HepG2 (cell line): ENCODE measurements around the gene GTF2B. TPM values are rescaled to one million over a fixed set of nuclear protein-coding genes. Genes with fewer than 3 reads are reported as not detected.

Experiments
- ATAC-seq: fragments of 200-7000 bp; cut with Tn5 transposase; 3 replicates; pipeline ENCODE4 v1.9.1; 2020; ENCODE audit warnings: mild to moderate bottlenecking, moderate library complexity
- BruUV-seq: library from RNA; stranded (reverse); fragments of 400-500 nt; replicated peaks from 2 replicates; lab custom pipeline; 2021; lab: Mats Ljungman, UMichigan
- CTCF ChIA-PET: fragments of 300-600 bp; formaldehyde crosslinking; extraction: SDS; loops from one replicate; lab custom pipeline; 2021; ENCODE audit warnings: low total read pairs, inconsistent platforms, low intra/inter-chr PET ratio; lab: Yijun Ruan, JAX
- POLR2A ChIA-PET: fragments of 350-600 bp; sonication (Branson Sonifier 250); formaldehyde crosslinking; loops from one replicate; lab custom pipeline; 2020; ENCODE audit warnings: antibody characterized with exemption, inconsistent platforms; lab: Yijun Ruan, JAX
- DNase-seq: peaks from one replicate; pipeline ENCODE4 v3.0.0-alpha.2; 2015; ENCODE audit warnings: low spot score
- FAIRE-seq: peaks from 3 replicates; lab custom pipeline; 2011; peaks lifted over from hg19 to GRCh38; lab: Jason Lieb, UNC
- H2AFZ ChIP-seq: one replicate; pipeline ENCODE4 v1.6.1; 2011; ENCODE audit warnings: low read length, inconsistent platforms
- H3K27ac ChIP-seq: fragments of 300-600 bp; 3 replicates; pipeline ENCODE4 v1.8.0; 2011; ENCODE audit warnings: mixed run types, mild to moderate bottlenecking, mixed read lengths, low read length, inconsistent platforms; ENCODE audit not compliant: insufficient read depth; ENCODE audit errors: extremely low read length
- H3K27me3 ChIP-seq, 2 experiments: fragments of 200-600 bp in 1 of 2; 2 replicates in 1 of 2; 3 replicates in 1 of 2; pipeline versions ENCODE4 v1.6.0 to v1.8.0; 2011; ENCODE audit warnings: low read length in 2 of 2, mild to moderate bottlenecking in 2 of 2, moderate library complexity in 2 of 2, inconsistent platforms in 1 of 2; ENCODE audit not compliant: insufficient read depth in 2 of 2, control insufficient read depth in 1 of 2
- H3K36me3 ChIP-seq, 2 experiments: fragments of 200-600 bp in 1 of 2; replicated peaks in 1 of 2; 2 replicates in 1 of 2; 3 replicates in 1 of 2; pipeline versions ENCODE4 v1.5.1 to v1.8.0; 2011; ENCODE audit warnings: low read length in 2 of 2, inconsistent platforms in 1 of 2; ENCODE audit not compliant: insufficient read depth in 2 of 2, control insufficient read depth in 1 of 2
- H3K4me1 ChIP-seq: 2 replicates; pipeline ENCODE4 v1.5.1; 2012; ENCODE audit warnings: low read length, inconsistent platforms; ENCODE audit not compliant: insufficient read depth
- H3K4me2 ChIP-seq: 2 replicates; pipeline ENCODE4 v1.6.0; 2011; ENCODE audit warnings: low read depth, low read length, inconsistent platforms
- H3K4me3 ChIP-seq, 3 experiments: fragments of 200-600 bp in 1 of 3; sonication (generic), shearing (Covaris generic) in 1 of 3; replicated peaks in 1 of 3; 2 replicates each; pipeline ENCODE4 v1.5.1; 2011 to 2016; ENCODE audit warnings: low read length in 3 of 3, inconsistent platforms in 2 of 3, low read depth in 2 of 3, mild to moderate bottlenecking in 2 of 3, control low read depth in 1 of 3, mixed read lengths in 1 of 3; ENCODE audit not compliant: insufficient read depth in 1 of 3
- H3K79me2 ChIP-seq: one replicate; pipeline ENCODE4 v1.6.1; 2011; ENCODE audit warnings: low read length, inconsistent platforms; ENCODE audit not compliant: insufficient read depth
- H3K9ac ChIP-seq: 2 replicates; pipeline ENCODE4 v1.6.0; 2011; ENCODE audit warnings: mild to moderate bottlenecking, low read depth, low read length, inconsistent platforms; ENCODE audit not compliant: insufficient read depth
- H3K9me3 ChIP-seq: 2 replicates; pipeline ENCODE4 v1.5.1; 2012; ENCODE audit warnings: mild to moderate bottlenecking, low read length
- H4K20me1 ChIP-seq: 2 replicates; pipeline ENCODE4 v1.6.0; 2011; ENCODE audit warnings: inconsistent platforms, mild to moderate bottlenecking, low read length, moderate library complexity; ENCODE audit not compliant: insufficient read depth
- JUND ChIP-seq: sonication (generic); formaldehyde crosslinking; IDR thresholded peaks from 2 replicates; pipeline ENCODE4 v1.8.0; 2022; ENCODE audit warnings: mild to moderate bottlenecking, missing genetic modification reagents
- PPARG ChIP-seq: conservative IDR thresholded peaks from 2 replicates; pipeline ENCODE4 v1.6.1; 2016; ENCODE audit warnings: missing biosample characterization, missing genetic modification reagents
- ZNF274 ChIP-seq: sonication (generic); formaldehyde crosslinking; IDR thresholded peaks from 2 replicates; pipeline ENCODE4 v1.5.1; 2020; ENCODE audit warnings: mild to moderate bottlenecking, missing genetic modification reagents
- ZNF772 ChIP-seq: sonication (generic); formaldehyde crosslinking; IDR thresholded peaks from 2 replicates; pipeline ENCODE4 v1.5.0; 2020; ENCODE audit warnings: mild to moderate bottlenecking, missing genetic modification reagents
- ZSCAN30 ChIP-seq: sonication (generic); formaldehyde crosslinking; IDR thresholded peaks from 2 replicates; pipeline ENCODE4 v1.5.0; 2020; ENCODE audit warnings: mild to moderate bottlenecking, missing genetic modification reagents
- WGBS: methylation state at CpG from one replicate; pipeline ENCODE4 v1.1.6; 2017; ENCODE audit warnings: low lambda C conversion rate; 5-methylcytosine and 5-hydroxymethylcytosine counted together
- in situ Hi-C: cut with HindIII; loops from 2 replicates; pipeline ENCODE4 v1.10.0; 2017; ENCODE audit warnings: low pct_unique_long_range_greater_than_20kb; ENCODE audit not compliant: extremely low pct_ligation_motif_present
- intact Hi-C: fragments of 100-400 bp; cut with micrococcal nuclease; formaldehyde crosslinking; loops from one replicate; pipeline ENCODE4 v1.10.0; 2022; ENCODE audit not compliant: unreplicated experiment
- polyA plus RNA-seq, 8 experiments: library from polyadenylated mRNA; depleted of rRNA in 3 of 8; stranded (reverse) in 7 of 8; unstranded in 1 of 8; fragments of >200 nt; fragmentation: Illumina TruSeq in 4 of 8; extraction: Trizol in 4 of 8; gene quantifications; 2 replicates each; pipeline versions ENCODE4 v1.2.1 to v1.2.3, GENCODE V29; 2011 to 2016; ENCODE audit warnings: low read depth in 4 of 8, missing spikeins in 1 of 8, mixed read lengths in 1 of 8; ENCODE audit not compliant: insufficient read depth in 1 of 8
- total RNA-seq, 5 experiments: library from RNA; depleted of rRNA; stranded (reverse); fragments of >200 nt; fragmentation: Illumina TruSeq; extraction: Trizol; gene quantifications; 2 replicates each; pipeline ENCODE4 v1.2.3, GENCODE V29; 2016; ENCODE audit warnings: low read depth in 1 of 5
- TF ChIP-seq, protein P1 (sequence below): sonication (generic); formaldehyde crosslinking; IDR thresholded peaks from 2 replicates; pipeline ENCODE4 v1.4.0; 2020; ENCODE audit warnings: missing genetic modification reagents, borderline replicate concordance
- TF ChIP-seq, protein P2 (sequence below): IDR thresholded peaks from 2 replicates; pipeline ENCODE4 v1.6.1; 2016; ENCODE audit warnings: control low read depth
- TF ChIP-seq, protein P3 (sequence below): sonication (generic); formaldehyde crosslinking; IDR thresholded peaks from 2 replicates; pipeline ENCODE4; 2020; ENCODE audit warnings: missing genetic modification reagents, mild to moderate bottlenecking, borderline replicate concordance
- TF ChIP-seq, protein P4 (sequence below): sonication (generic); formaldehyde crosslinking; IDR thresholded peaks from 2 replicates; pipeline ENCODE4 v1.5.1; 2020; ENCODE audit warnings: mild to moderate bottlenecking, missing genetic modification reagents, borderline replicate concordance

GTF2B gene
- total and polyA plus RNA-seq, 2 of the 13 experiments (the other 11 are each of a cell fraction or from before 2014, with no cell fraction given): 31.5 to 43.4 TPM

DNA sequence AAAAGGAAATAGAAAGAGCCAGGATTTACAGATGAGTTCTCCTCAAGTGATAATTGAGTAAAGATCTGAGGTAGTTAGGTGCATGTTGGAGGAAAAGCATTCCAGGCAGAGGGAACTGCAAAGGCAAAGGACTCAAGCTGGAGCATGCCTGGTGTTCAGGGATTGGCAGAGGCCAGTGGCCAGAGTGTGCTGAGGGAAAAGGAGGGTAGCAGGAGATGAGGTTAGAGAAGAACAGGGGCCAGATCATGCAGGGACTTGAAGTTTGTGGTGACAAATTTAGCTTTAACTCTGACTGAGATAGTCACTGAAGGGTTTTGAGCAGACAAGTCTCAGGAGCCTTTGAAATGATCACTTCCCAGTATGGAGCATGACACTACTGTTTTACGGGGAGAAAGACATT, 19.0 kb upstream of the GTF2B start (continued):
- TF ChIP-seq, protein P1, sequence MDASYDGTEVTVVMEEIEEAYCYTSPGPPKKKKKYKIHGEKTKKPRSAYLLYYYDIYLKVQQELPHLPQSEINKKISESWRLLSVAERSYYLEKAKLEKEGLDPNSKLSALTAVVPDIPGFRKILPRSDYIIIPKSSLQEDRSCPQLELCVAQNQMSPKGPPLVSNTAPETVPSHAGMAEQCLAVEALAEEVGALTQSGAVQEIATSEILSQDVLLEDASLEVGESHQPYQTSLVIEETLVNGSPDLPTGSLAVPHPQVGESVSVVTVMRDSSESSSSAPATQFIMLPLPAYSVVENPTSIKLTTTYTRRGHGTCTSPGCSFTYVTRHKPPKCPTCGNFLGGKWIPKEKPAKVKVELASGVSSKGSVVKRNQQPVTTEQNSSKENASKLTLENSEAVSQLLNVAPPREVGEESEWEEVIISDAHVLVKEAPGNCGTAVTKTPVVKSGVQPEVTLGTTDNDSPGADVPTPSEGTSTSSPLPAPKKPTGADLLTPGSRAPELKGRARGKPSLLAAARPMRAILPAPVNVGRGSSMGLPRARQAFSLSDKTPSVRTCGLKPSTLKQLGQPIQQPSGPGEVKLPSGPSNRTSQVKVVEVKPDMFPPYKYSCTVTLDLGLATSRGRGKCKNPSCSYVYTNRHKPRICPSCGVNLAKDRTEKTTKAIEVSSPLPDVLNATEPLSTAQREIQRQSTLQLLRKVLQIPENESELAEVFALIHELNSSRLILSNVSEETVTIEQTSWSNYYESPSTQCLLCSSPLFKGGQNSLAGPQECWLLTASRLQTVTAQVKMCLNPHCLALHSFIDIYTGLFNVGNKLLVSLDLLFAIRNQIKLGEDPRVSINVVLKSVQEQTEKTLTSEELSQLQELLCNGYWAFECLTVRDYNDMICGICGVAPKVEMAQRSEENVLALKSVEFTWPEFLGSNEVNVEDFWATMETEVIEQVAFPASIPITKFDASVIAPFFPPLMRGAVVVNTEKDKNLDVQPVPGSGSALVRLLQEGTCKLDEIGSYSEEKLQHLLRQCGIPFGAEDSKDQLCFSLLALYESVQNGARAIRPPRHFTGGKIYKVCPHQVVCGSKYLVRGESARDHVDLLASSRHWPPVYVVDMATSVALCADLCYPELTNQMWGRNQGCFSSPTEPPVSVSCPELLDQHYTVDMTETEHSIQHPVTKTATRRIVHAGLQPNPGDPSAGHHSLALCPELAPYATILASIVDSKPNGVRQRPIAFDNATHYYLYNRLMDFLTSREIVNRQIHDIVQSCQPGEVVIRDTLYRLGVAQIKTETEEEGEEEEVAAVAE (CRISPR knock-in tag): no peak
- TF ChIP-seq, protein P2, sequence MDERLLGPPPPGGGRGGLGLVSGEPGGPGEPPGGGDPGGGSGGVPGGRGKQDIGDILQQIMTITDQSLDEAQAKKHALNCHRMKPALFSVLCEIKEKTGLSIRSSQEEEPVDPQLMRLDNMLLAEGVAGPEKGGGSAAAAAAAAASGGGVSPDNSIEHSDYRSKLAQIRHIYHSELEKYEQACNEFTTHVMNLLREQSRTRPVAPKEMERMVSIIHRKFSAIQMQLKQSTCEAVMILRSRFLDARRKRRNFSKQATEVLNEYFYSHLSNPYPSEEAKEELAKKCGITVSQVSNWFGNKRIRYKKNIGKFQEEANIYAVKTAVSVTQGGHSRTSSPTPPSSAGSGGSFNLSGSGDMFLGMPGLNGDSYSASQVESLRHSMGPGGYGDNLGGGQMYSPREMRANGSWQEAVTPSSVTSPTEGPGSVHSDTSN (CRISPR knock-in tag): no peak
- TF ChIP-seq ZSCAN30 (CRISPR knock-in tag): no peak
- no peak for TF ChIP-seq ZNF772 (CRISPR knock-in tag)
- TF ChIP-seq, all 625 proteins: peak for 0

DNA sequence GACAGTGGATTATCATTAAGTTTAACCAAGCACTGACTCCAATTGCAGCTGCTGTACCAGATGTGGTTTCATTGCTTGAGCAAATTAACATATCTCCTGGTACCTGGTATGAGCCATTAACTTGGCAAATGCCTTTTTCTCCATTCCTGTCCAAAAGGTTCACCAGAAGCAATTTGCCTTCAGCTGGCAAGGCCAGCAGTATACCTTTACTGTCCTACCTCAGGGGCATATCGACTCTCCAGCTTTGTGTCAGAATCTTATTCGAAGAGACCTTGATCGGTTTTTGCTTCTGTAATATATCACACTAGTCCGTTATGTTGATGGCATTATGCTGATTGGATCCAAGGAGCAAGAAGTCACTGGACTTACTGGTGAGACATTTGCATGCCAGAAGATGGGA, 9.5 kb upstream of the GTF2B start:
- H3K36me3 ChIP-seq: no peaks in the 10 kb centered on the region
- peaks cover 7% of the 10 kb centered on the region; the same call in 1 of the 2 replicates for H3K4me1 ChIP-seq
- H3K27ac ChIP-seq: no peak overlapping the region
- in situ Hi-C loops: no loop called here
- H3K4me3 ChIP-seq: no peak overlapping the region
- ChIA-PET POLR2A (no interaction called here), CTCF (no interaction called here)
- no peak overlapping the region for H3K4me2 ChIP-seq
- FAIRE-seq (no peak), DNase-seq (no peak), ATAC-seq (no peak)
- H4K20me1 ChIP-seq: no peaks in the 10 kb centered on the region
- intact Hi-C loops: no loop called here
- no peak overlapping the region for H3K9ac ChIP-seq
- H3K27me3 ChIP-seq: no peaks in the 10 kb centered on the region
- BruUV-seq: no TSS peak
- H3K9me3 ChIP-seq: no peaks in the 10 kb centered on the region
- WGBS: 72% methylated on average over 4 of the region's 4 CpGs
- no peaks in the 10 kb centered on the region for H3K79me2 ChIP-seq
- H2AFZ ChIP-seq: no peak overlapping the region
- TF ChIP-seq, protein P3, sequence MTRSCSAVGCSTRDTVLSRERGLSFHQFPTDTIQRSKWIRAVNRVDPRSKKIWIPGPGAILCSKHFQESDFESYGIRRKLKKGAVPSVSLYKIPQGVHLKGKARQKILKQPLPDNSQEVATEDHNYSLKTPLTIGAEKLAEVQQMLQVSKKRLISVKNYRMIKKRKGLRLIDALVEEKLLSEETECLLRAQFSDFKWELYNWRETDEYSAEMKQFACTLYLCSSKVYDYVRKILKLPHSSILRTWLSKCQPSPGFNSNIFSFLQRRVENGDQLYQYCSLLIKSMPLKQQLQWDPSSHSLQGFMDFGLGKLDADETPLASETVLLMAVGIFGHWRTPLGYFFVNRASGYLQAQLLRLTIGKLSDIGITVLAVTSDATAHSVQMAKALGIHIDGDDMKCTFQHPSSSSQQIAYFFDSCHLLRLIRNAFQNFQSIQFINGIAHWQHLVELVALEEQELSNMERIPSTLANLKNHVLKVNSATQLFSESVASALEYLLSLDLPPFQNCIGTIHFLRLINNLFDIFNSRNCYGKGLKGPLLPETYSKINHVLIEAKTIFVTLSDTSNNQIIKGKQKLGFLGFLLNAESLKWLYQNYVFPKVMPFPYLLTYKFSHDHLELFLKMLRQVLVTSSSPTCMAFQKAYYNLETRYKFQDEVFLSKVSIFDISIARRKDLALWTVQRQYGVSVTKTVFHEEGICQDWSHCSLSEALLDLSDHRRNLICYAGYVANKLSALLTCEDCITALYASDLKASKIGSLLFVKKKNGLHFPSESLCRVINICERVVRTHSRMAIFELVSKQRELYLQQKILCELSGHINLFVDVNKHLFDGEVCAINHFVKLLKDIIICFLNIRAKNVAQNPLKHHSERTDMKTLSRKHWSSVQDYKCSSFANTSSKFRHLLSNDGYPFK (CRISPR knock-in tag): no peak
- TF ChIP-seq ZNF274 (CRISPR knock-in tag) (no peak), PPARG (CRISPR knock-in tag) (no peak), JUND (CRISPR knock-in tag) (no peak)
- TF ChIP-seq, protein P4, sequence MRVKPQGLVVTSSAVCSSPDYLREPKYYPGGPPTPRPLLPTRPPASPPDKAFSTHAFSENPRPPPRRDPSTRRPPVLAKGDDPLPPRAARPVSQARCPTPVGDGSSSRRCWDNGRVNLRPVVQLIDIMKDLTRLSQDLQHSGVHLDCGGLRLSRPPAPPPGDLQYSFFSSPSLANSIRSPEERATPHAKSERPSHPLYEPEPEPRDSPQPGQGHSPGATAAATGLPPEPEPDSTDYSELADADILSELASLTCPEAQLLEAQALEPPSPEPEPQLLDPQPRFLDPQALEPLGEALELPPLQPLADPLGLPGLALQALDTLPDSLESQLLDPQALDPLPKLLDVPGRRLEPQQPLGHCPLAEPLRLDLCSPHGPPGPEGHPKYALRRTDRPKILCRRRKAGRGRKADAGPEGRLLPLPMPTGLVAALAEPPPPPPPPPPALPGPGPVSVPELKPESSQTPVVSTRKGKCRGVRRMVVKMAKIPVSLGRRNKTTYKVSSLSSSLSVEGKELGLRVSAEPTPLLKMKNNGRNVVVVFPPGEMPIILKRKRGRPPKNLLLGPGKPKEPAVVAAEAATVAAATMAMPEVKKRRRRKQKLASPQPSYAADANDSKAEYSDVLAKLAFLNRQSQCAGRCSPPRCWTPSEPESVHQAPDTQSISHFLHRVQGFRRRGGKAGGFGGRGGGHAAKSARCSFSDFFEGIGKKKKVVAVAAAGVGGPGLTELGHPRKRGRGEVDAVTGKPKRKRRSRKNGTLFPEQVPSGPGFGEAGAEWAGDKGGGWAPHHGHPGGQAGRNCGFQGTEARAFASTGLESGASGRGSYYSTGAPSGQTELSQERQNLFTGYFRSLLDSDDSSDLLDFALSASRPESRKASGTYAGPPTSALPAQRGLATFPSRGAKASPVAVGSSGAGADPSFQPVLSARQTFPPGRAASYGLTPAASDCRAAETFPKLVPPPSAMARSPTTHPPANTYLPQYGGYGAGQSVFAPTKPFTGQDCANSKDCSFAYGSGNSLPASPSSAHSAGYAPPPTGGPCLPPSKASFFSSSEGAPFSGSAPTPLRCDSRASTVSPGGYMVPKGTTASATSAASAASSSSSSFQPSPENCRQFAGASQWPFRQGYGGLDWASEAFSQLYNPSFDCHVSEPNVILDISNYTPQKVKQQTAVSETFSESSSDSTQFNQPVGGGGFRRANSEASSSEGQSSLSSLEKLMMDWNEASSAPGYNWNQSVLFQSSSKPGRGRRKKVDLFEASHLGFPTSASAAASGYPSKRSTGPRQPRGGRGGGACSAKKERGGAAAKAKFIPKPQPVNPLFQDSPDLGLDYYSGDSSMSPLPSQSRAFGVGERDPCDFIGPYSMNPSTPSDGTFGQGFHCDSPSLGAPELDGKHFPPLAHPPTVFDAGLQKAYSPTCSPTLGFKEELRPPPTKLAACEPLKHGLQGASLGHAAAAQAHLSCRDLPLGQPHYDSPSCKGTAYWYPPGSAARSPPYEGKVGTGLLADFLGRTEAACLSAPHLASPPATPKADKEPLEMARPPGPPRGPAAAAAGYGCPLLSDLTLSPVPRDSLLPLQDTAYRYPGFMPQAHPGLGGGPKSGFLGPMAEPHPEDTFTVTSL (CRISPR knock-in tag): no peak
